Hematopoietic multipotent progenitor cell (in vitro differentiated cells): ENCODE data around the gene RGPD6. TPM values are rescaled to one million over a fixed set of nuclear protein-coding genes. Genes with fewer than 3 reads are reported as not detected.
"Not testable (repeated sequence)": the region's sequence is repeated elsewhere in the genome, so short reads cannot be mapped to it uniquely, and the experiment has no call there.

Source experiments
- DNase-seq, 3 donors: peaks; one replicate each; pipeline ENCODE4 v3.0.0-alpha.2; 2011 to 2015; ENCODE audit warnings: low read depth in 2 of 3, low spot score in 2 of 3
- small RNA-seq: library from RNA; depleted of rRNA; stranded (forward); fragments of <200 nt; gene quantifications from one replicate; pipeline ENCODE3, GENCODE V24; 2012
- total RNA-seq: library from RNA; depleted of rRNA; stranded (reverse); fragments of >200 nt; gene quantifications from one replicate; pipeline ENCODE4 v1.2.3, GENCODE V29; 2012

The RGPD6 gene
- total RNA-seq, 1 donor: 18.0 TPM

DNA sequence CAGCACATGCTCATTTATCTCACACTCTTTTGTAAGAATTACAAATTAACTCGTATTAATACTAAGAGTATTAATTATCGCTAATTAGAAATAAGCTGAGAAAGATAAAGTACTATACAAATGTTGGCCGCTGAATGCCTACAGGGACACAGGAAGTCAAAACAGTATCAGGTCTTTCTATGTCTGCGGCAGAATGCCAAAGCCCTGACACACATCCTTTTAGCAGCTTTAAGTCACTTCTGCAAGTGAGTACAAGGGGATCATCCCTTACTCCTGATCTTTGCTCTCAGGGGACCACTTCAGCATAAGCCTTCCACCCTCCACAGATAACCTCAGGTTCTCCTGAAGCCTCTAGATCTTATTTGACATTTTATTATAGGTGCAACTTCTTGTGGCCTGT lies 94.3 kb downstream of the RGPD6 start:
- not testable (repeated sequence) for DNase-seq

GRCh38 chr2:110481200-110481599 lies 95.8 kb downstream of the RGPD6 start:
- not testable (repeated sequence) for DNase-seq

GRCh38 chr2:110480084-110480483 lies 96.9 kb downstream of the RGPD6 start:
- not testable (repeated sequence) for DNase-seq

DNA sequence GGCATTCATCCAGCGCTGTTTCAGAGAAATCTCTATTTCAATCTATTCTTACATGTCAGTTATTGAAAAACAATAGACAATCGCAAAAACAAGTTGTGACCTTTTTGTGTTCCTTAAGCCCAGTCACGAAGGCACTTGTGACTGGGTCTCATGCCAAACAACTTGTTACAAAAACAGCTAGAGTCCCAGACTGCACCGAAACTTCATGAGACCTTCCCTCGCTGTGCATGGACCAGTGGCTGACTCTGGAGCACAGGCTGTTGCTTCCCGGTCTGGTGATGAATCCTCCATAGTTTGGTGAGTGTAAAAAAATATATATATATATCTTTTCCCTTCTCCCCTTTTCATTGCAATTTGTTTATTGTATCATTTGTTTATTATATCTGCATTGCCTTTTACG lies 99.7 kb downstream of the RGPD6 start:
- not testable (repeated sequence) for DNase-seq

DNA sequence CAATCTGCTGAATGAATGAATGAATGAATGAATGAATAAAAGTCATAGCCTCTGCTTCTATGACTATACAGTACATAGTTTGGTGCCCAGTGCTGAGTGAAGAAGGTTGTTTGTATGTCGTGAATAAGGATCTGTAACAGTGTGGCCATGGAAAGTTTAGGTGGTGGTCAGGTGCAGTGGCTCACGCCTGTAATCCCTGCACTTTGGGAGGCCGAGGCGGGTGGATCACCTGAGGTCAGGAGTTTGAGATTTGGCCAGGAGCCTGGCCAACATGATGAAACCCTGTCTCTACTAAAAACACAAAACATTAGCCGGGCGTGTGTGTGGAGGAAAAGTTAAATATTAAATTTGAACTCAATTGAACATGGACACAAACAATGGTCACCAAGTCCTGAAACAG lies 100.1 kb downstream of the RGPD6 start:
- DNase-seq: not testable (repeated sequence)

GRCh38 chr2:110475627-110476359 lies 101.2 kb downstream of the RGPD6 start:
- not testable (repeated sequence) for DNase-seq

DNA sequence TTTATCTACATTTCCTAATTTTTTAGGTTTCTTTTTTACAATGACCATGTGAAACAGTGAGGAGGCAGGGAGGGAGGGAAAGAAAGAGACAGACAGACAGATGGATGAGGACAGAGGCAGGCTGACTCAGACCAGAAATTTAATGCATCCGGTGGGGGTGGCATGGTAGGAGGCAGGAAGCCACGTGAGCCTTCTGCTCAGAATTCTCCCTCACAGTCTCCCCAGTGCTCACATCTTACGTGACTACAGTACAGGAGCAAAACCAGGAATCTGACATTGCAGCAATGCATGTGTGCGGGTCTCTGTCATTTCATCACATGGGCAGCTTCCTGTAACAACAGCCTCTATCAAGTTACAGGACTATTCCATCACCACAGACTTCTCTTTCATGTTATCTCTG lies 102.1 kb downstream of the RGPD6 start:
- not testable (repeated sequence) for DNase-seq

DNA sequence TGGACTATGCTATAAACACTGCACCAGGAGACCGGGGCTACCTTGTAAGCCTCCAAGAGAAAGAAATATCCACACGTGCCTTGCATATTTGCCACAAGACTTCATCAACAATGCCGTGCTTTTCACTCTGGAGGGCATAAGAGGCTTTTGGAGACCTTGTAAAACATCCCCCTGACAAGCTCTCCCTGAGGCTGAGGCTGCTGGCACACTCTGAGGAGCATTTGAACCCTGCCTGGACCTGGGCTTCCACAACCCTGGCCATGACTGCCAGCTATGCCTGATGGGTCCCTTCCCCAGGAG lies 104.0 kb downstream of the RGPD6 start:
- DNase-seq: not testable (repeated sequence)

- not testable (repeated sequence) for DNase-seq
Measured at GRCh38 chr2:110472171-110473058, 104.6 kb downstream of the RGPD6 start, which contains the start of gene LIMS4. Gene LIMS4 (minus strand): TSS chr2:110472816. CDS start chr2:110472778, 38 bp downstream.

- DNase-seq: not testable (repeated sequence)
Measured at GRCh38 chr2:110468921-110469320, 108.1 kb downstream of the RGPD6 start.

GRCh38 chr2:110465312-110465711 lies 111.7 kb downstream of the RGPD6 start:
- not testable (repeated sequence) for DNase-seq

Small RNA genes within 50 kb of the gene (small RNA-seq; reads per million reads assigned to genes)
- not detected for gene AC108938.1

Other genes with a start within 250 kb of the RGPD6 start
- 0.54 TPM for gene LIMS4, start 104.4 kb downstream of the RGPD6 start, total RNA-seq
- 6.2 TPM for gene BUB1, start 100.8 kb upstream of the RGPD6 start, total RNA-seq
- gene ACOXL, start 155.4 kb upstream of the RGPD6 start, total RNA-seq: under 0.01 TPM